Adrenal gland (tissue), 5 donors: Measurements from ENCODE around the gene CDH19.

ENCODE experiments used
- POLR2A ChIP-seq, 2 donors: fragments of 450-650 bp; IDR thresholded peaks; one replicate each; pipeline ENCODE4 v1.6.1; 2017; ENCODE audit warnings: antibody characterized with exemption in 2 of 2, mild to moderate bottlenecking in 2 of 2, moderate library complexity in 1 of 2
- TF ChIP-seq, protein P1 (sequence below), 6 experiments: fragments of 450-650 bp in 4 of 6; fragments of 200-600 bp in 2 of 6; sonication (generic) in 1 of 6; IDR thresholded peaks; 1 replicate in 5 of 6; 2 replicates in 1 of 6; pipeline versions ENCODE4 v1.5.1 to v1.8.0; 2016 to 2021; ENCODE audit warnings: antibody characterized with exemption in 6 of 6, mild to moderate bottlenecking in 2 of 6, moderate library complexity in 1 of 6
- donor health status: DM: no; HTN: no; CAD: no.

DNA sequence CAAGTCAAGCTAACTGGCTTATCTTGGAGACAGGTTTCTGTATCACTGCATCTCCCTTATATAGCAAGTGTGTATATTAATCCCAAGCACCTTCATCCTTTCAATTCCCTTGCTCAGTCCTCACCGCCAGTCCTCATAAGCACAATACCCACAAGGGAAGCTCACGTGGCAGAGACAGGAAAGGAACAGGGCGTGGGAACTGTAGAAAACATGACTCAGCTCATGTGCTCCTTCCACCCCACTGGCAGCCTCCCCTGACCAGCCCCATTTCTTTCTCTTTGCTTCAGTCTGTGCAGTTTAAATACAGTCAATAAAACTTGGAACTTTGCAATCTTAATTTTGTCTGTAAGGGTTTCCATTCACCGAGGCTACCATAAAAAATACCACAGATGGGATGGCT lies 36.5 kb upstream of the CDH19 start:
- TF ChIP-seq, protein P1, sequence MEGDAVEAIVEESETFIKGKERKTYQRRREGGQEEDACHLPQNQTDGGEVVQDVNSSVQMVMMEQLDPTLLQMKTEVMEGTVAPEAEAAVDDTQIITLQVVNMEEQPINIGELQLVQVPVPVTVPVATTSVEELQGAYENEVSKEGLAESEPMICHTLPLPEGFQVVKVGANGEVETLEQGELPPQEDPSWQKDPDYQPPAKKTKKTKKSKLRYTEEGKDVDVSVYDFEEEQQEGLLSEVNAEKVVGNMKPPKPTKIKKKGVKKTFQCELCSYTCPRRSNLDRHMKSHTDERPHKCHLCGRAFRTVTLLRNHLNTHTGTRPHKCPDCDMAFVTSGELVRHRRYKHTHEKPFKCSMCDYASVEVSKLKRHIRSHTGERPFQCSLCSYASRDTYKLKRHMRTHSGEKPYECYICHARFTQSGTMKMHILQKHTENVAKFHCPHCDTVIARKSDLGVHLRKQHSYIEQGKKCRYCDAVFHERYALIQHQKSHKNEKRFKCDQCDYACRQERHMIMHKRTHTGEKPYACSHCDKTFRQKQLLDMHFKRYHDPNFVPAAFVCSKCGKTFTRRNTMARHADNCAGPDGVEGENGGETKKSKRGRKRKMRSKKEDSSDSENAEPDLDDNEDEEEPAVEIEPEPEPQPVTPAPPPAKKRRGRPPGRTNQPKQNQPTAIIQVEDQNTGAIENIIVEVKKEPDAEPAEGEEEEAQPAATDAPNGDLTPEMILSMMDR (IDR thresholded peaks at IDR 0.05) = no peak
- TF ChIP-seq POLR2A (IDR thresholded peaks at IDR 0.05) = no peak
